ENCODE results near the gene SHISA9.

DNA sequence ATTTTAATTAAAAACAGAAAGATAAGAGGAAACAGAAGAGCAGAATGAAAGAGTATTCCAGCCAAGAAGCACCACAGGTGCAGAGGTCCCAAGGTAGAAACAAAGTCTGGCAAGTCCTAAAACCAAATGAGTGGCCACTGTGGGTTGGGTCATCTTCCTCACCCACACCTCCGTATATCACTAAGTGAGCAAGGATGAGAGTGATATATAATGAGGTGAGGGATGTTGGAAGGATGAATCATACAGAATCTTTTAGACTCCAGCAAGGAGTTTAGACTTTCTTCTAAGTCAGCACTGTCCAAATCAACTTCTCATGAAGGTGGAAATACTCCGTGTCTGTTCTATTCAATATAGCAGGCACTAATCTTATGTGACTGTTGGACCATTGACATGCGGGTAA lies 70.8 kb downstream of the SHISA9 start:
- TF ChIP-seq, protein P1, sequence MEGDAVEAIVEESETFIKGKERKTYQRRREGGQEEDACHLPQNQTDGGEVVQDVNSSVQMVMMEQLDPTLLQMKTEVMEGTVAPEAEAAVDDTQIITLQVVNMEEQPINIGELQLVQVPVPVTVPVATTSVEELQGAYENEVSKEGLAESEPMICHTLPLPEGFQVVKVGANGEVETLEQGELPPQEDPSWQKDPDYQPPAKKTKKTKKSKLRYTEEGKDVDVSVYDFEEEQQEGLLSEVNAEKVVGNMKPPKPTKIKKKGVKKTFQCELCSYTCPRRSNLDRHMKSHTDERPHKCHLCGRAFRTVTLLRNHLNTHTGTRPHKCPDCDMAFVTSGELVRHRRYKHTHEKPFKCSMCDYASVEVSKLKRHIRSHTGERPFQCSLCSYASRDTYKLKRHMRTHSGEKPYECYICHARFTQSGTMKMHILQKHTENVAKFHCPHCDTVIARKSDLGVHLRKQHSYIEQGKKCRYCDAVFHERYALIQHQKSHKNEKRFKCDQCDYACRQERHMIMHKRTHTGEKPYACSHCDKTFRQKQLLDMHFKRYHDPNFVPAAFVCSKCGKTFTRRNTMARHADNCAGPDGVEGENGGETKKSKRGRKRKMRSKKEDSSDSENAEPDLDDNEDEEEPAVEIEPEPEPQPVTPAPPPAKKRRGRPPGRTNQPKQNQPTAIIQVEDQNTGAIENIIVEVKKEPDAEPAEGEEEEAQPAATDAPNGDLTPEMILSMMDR (IDR thresholded peaks at IDR 0.05; ENCODE audit: low read depth, low read length) = no peak
- TF ChIP-seq POLR2A (IDR thresholded peaks at IDR 0.05; ENCODE audit: extremely low read depth, insufficient read length) = no peak

All from NB4 (cell line).